ENCODE data around the gene KLHL40. TPM values are rescaled to one million over a fixed set of nuclear protein-coding genes. Genes with fewer than 3 reads are reported as not detected.

Gene KLHL40
- total RNA-seq, 1 donor from 2014 or later = not detected

DNA sequence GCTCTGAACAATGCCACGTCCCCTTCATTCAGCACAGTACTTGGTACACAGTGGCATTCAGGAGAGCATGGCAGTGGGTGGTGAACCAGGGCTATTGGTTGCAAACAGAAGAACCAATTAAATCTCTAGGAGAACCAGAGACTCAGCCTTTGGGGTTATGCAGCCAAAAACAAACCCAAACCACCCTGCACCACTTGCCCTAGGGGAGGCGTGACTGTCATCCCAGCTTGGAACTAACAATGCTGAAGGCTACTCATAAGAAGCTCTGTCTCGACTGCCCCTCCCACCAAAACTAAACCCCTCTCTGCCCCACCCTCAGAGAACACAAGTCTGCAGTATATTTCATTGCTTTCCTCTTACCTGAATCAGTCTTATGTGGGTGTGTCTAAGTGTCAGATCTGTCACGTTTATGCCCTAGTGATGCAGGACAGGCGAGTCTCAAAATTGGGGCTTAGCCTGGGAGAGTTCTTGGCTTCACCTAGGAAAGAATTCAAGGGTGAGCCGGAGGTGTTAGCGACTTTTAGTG is 15.2 kb upstream of the KLHL40 start:
- Mint-ChIP-seq H3K36me3 (ENCODE audit: low read depth) (no peaks in the 10 kb centered on the region), H3K4me3 (no peak overlapping the region), H3K27ac (no peak overlapping the region), H3K27me3 (peaks cover 11% of the 10 kb centered on the region), H3K9me3 (peaks cover 4% of the 10 kb centered on the region), H3K4me1 (no peaks in the 10 kb centered on the region)
- no peak for DNase-seq
- intact Hi-C loops (cut with micrococcal nuclease) = no loop called here

DNA sequence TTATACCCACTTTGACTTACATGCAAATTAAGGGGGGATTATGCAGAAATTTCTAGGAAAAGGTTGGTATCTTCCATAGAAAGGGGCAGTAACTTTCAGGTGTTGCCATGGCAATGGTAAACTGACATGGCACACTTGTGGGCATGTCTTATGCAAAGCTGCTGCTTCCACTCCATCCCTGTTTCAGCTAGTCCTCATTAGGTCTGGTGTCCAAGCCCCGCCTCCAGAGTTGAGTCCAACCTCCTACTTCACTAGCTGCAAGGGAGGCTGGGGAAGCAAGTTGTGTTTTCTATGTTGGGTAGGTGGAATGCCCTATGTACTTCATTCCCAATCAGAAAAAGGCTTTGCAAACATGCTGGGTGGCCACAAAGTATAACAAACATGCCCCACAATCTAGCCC is 14.7 kb upstream of the KLHL40 start:
- no peaks in the 10 kb centered on the region for H3K36me3 Mint-ChIP-seq (ENCODE audit: low read depth)
- no peak overlapping the region for H3K4me3 Mint-ChIP-seq
- H3K4me1 Mint-ChIP-seq = no peaks in the 10 kb centered on the region
- intact Hi-C loops (cut with micrococcal nuclease) = no loop called here
- DNase-seq = no peak
- peaks cover 11% of the 10 kb centered on the region for H3K27me3 Mint-ChIP-seq
- H3K27ac Mint-ChIP-seq = no peak overlapping the region
- H3K9me3 Mint-ChIP-seq = peaks cover 4% of the 10 kb centered on the region

DNA sequence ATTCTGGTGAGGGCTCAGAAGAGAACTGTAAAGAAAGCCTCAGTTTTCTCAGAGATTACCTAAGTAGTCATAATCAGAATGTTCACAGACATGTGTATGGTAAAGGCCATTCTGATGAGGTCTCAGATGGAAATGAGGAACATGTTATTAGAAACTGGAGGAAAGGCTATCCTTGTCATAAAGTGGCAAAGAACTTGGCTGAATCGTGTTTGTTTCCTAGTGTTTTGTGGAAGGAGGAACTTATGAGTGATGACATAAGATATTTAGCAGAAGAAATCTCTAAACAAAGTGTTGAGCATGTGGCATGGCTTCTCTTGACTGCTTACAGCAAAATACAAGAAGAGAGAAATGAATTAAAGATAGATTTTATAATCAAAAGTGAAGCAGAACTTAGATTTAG is 12.8 kb upstream of the KLHL40 start:
- H3K27me3 Mint-ChIP-seq = peaks cover 11% of the 10 kb centered on the region
- no peaks in the 10 kb centered on the region for H3K36me3 Mint-ChIP-seq (ENCODE audit: low read depth)
- H3K27ac Mint-ChIP-seq = no peak overlapping the region
- no peak overlapping the region for H3K4me3 Mint-ChIP-seq
- H3K9me3 Mint-ChIP-seq = peaks cover 14% of the 10 kb centered on the region
- DNase-seq = no peak
- H3K4me1 Mint-ChIP-seq = no peaks in the 10 kb centered on the region
- intact Hi-C loops (cut with micrococcal nuclease) = no loop called here

- H3K27me3 Mint-ChIP-seq = peaks cover 11% of the 10 kb centered on the region
- H3K4me1 Mint-ChIP-seq = no peaks in the 10 kb centered on the region
- intact Hi-C loops (cut with micrococcal nuclease) = no loop called here
- H3K27ac Mint-ChIP-seq = no peak overlapping the region
- H3K36me3 Mint-ChIP-seq (ENCODE audit: low read depth) = no peaks in the 10 kb centered on the region
- peaks cover 17% of the 10 kb centered on the region for H3K9me3 Mint-ChIP-seq
- H3K4me3 Mint-ChIP-seq = no peak overlapping the region
- DNase-seq = no peak
These were observed 12.3 kb upstream of the KLHL40 start for GRCh38 chr3:42673082-42673481.

- H3K27ac Mint-ChIP-seq = no peak overlapping the region
- H3K27me3 Mint-ChIP-seq = peaks cover 11% of the 10 kb centered on the region
- DNase-seq = no peak
- intact Hi-C loops (cut with micrococcal nuclease) = no loop called here
- H3K9me3 Mint-ChIP-seq = peaks cover 21% of the 10 kb centered on the region
- no peaks in the 10 kb centered on the region for H3K36me3 Mint-ChIP-seq (ENCODE audit: low read depth)
- H3K4me1 Mint-ChIP-seq = no peaks in the 10 kb centered on the region
- no peak overlapping the region for H3K4me3 Mint-ChIP-seq
These were observed 11.2 kb upstream of the KLHL40 start for GRCh38 chr3:42674146-42674545.

- no peak overlapping the region for H3K4me3 Mint-ChIP-seq
- intact Hi-C loops (cut with micrococcal nuclease) = no loop called here
- peaks cover 23% of the 10 kb centered on the region for H3K9me3 Mint-ChIP-seq
- H3K27me3 Mint-ChIP-seq = peaks cover 11% of the 10 kb centered on the region
- H3K4me1 Mint-ChIP-seq = no peaks in the 10 kb centered on the region
- no peak for DNase-seq
- no peak overlapping the region for H3K27ac Mint-ChIP-seq
- no peaks in the 10 kb centered on the region for H3K36me3 Mint-ChIP-seq (ENCODE audit: low read depth)
These were observed 9.4 kb upstream of the KLHL40 start for GRCh38 chr3:42675909-42676308.

DNA sequence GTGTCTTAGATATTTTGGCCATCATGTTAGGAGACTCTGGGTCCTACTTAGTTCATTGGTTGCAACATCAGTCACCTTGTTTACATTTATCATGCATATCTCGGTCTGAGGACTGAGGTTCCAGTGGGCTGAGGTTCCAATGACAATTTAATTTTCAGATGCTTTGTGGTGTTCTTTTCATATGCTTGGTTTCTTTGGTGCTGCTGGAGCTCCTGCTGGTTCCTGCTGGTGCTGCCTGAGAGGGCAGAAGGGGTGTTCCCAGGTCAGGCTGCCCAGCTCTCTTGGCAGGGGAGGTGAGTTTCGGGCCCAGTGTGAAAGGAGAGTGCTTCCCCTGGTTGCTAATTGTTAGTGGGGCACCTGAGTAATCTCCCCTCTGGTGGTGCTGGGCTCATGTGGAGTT is 6.9 kb upstream of the KLHL40 start:
- Mint-ChIP-seq H3K4me1 (no peaks in the 10 kb centered on the region), H3K9me3 (peaks cover 23% of the 10 kb centered on the region), H3K27ac (no peak overlapping the region), H3K36me3 (ENCODE audit: low read depth) (no peaks in the 10 kb centered on the region), H3K27me3 (peaks cover 10% of the 10 kb centered on the region), H3K4me3 (no peak overlapping the region)
- DNase-seq = no peak
- intact Hi-C loops (cut with micrococcal nuclease) = no loop called here

DNA sequence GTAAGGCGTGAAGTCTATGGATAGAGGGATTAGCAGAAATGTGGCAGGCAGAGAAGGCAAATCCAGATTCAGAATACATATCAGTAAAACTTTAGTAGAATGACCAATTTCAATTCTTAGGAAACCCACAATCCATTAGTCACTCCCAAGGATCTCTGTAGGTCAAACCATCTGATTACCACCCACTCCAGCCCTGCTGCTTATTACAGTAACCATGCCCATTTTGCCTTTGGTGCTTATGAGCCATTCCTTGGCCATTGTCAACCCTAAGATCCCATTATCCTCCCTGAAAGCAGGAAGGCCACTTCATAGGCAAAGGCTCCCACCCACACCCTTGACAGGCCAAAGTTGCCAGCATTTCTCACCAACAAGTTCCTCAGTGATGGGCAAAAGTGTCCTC is 5.1 kb upstream of the KLHL40 start:
- DNase-seq = no peak
- Mint-ChIP-seq H3K36me3 (ENCODE audit: low read depth) (no peaks in the 10 kb centered on the region), H3K27ac (no peak overlapping the region), H3K4me3 (no peak overlapping the region), H3K9me3 (peaks cover 23% of the 10 kb centered on the region), H3K4me1 (no peaks in the 10 kb centered on the region), H3K27me3 (peaks cover 3% of the 10 kb centered on the region)
- intact Hi-C loops (cut with micrococcal nuclease) = no loop called here

GRCh38 chr3:42680806-42681205 is 4.5 kb upstream of the KLHL40 start:
- H3K36me3 Mint-ChIP-seq (ENCODE audit: low read depth) = no peaks in the 10 kb centered on the region
- DNase-seq = no peak
- H3K9me3 Mint-ChIP-seq = peaks cover 23% of the 10 kb centered on the region
- H3K4me3 Mint-ChIP-seq = no peak overlapping the region
- peaks cover under 1% of the 10 kb centered on the region for H3K4me1 Mint-ChIP-seq
- H3K27ac Mint-ChIP-seq = no peak overlapping the region
- H3K27me3 Mint-ChIP-seq = peaks cover 6% of the 10 kb centered on the region
- intact Hi-C loops (cut with micrococcal nuclease) = no loop called here

GRCh38 chr3:42681361-42682038 is 3.8 kb upstream of the KLHL40 start:
- peaks cover 2% of the 10 kb centered on the region for H3K4me1 Mint-ChIP-seq
- DNase-seq = no peak
- intact Hi-C loops (cut with micrococcal nuclease) = no loop called here
- peaks cover 8% of the 10 kb centered on the region for H3K27me3 Mint-ChIP-seq
- no peak overlapping the region for H3K27ac Mint-ChIP-seq
- peaks cover 19% of the 10 kb centered on the region for H3K9me3 Mint-ChIP-seq
- no peaks in the 10 kb centered on the region for H3K36me3 Mint-ChIP-seq (ENCODE audit: low read depth)
- no peak overlapping the region for H3K4me3 Mint-ChIP-seq

DNA sequence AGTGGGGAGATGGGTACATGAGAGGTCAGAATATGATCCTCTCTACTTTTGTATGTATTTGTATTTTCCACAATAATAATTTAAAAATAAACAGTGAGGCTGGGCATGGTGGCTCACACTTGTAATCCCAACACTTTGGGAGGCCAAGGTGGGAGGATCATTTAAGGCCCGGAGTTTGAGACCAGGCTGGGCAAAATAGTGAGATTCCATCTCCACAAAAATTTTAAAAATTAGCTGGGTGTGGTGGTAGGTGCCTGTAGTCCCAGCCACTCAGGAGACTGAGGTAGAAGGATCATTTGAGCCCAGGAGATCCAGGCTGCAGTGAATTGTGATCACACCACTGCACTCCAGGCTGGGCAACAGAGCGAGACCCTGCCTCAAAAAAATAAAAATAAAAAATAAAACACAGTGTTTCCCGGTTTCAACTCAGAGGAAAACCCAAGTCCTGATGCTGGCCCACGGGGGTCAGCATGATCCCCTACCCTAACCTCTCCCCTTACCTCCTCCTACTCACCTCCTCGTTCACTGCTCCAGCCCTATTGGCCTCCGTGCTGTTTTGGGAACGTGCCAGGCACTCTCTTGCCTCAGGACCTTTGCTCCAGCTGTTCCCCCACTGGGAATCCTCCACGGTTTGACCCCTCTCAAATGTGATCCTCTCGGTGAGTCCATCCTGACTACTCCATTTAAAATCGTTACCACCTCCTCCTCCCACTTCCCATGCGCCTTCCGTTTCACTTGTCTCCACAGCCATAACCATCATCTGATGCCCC is 2.9 kb upstream of the KLHL40 start:
- intact Hi-C loops (cut with micrococcal nuclease) = no loop called here

GRCh38 chr3:42683875-42684598 is 1.3 kb upstream of the KLHL40 start:
- peaks cover 10% of the 10 kb centered on the region for H3K27me3 Mint-ChIP-seq
- H3K36me3 Mint-ChIP-seq (ENCODE audit: low read depth) = no peaks in the 10 kb centered on the region
- peaks cover 2% of the 10 kb centered on the region for H3K4me1 Mint-ChIP-seq
- DNase-seq = no peak
- intact Hi-C loops (cut with micrococcal nuclease) = loop anchor here (1.0 kb wide), 1 partner anchor 46 kb away; no protein-coding TSS in a partner anchor
- H3K27ac Mint-ChIP-seq = no peak overlapping the region
- peaks cover 3% of the 10 kb centered on the region for H3K9me3 Mint-ChIP-seq
- H3K4me3 Mint-ChIP-seq = no peak overlapping the region

More for the DNA sequence above, 2.9 kb upstream of the KLHL40 start:
- no peaks in the 10 kb centered on the region for H3K36me3 Mint-ChIP-seq (ENCODE audit: low read depth)
- peaks cover 13% of the 10 kb centered on the region for H3K9me3 Mint-ChIP-seq
- no peak for DNase-seq
- H3K27ac Mint-ChIP-seq = no peak overlapping the region
- H3K27me3 Mint-ChIP-seq = peaks cover 10% of the 10 kb centered on the region
- no peak overlapping the region for H3K4me3 Mint-ChIP-seq
- peaks cover 2% of the 10 kb centered on the region for H3K4me1 Mint-ChIP-seq

DNA sequence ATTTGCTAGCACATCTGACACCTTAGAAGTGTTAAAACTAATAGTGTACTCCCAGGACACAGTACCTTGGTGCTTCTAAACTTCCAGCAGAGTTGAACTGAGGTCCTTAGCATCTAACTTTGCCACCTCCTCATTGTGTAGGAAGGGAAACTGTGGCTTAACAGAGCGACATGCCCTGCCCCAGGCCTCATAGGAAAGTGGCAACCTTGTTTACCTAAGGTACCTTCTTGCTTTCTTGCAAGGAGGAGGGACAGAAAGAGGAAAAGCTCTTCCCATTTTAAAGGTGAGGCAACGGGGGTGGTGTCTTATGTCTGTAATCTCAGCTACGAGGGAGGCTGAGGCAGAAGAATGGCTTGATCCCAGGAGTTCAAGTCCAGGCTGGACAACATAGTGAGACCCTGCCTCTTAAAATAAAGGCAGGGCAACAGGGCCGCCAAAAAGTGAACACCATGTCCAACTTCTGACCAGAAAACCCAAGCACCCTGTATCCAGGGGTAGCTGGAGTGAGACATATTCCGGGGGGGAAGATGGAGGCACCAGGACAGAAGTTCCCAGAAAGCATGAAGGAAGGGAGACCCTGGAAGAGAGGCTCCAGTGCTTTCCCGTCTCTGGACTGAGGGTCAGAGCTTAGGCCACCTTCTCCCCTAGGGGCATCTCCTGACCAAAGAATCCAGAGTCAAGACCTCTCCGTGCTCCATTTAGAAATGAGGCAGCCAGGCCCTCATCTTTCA is 540 bp upstream of the KLHL40 start:
- H3K9me3 Mint-ChIP-seq = no peaks in the 10 kb centered on the region
- no peak for DNase-seq
- peaks cover 10% of the 10 kb centered on the region for H3K27me3 Mint-ChIP-seq
- H3K27ac Mint-ChIP-seq = no peak overlapping the region
- H3K36me3 Mint-ChIP-seq (ENCODE audit: low read depth) = no peaks in the 10 kb centered on the region
- peaks cover 2% of the 10 kb centered on the region for H3K4me1 Mint-ChIP-seq
- intact Hi-C loops (cut with micrococcal nuclease) = loop anchor here (1.0 kb wide), 1 partner anchor 46 kb away; no protein-coding TSS in a partner anchor
- no peak overlapping the region for H3K4me3 Mint-ChIP-seq
